ENCODE measurements around the gene TRAF1. TPM values are rescaled to one million over a fixed set of nuclear protein-coding genes. Genes with fewer than 3 reads are reported as not detected.

The TRAF1 gene
- total RNA-seq, 2 donors from 2014 or later = 2.0 to 3.0 TPM

DNA sequence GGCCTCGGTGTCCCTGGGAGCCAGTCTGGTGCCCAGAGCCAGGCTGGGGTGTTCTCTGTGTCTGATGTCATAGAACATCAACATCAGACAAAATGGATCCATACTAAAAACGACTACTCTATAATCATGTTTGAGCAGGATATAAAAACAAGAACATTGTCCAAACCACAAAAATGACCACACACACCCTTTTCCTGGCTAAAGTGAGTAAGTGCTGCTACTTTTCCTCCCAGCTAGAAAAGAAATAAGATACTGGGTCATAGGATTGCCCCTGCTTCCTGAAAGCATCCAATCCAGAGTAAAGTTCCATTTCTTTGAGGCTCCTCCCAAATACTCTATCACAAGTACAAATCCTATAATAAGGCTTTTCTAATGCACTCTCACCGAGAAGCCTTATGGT, 19.7 kb upstream of the TRAF1 start:
- Histone ChIP-seq H3K9me3 (no peaks in the 10 kb centered on the region), H3K36me3 (no peaks in the 10 kb centered on the region), H3K27me3 (no peaks in the 10 kb centered on the region), H3K4me3 (no peak overlapping the region), H3K4me1 (peaks cover 0 to 7% of the 10 kb centered on the region in 2 donors), H3K27ac (no peak overlapping the region)
- TF ChIP-seq, protein P1, sequence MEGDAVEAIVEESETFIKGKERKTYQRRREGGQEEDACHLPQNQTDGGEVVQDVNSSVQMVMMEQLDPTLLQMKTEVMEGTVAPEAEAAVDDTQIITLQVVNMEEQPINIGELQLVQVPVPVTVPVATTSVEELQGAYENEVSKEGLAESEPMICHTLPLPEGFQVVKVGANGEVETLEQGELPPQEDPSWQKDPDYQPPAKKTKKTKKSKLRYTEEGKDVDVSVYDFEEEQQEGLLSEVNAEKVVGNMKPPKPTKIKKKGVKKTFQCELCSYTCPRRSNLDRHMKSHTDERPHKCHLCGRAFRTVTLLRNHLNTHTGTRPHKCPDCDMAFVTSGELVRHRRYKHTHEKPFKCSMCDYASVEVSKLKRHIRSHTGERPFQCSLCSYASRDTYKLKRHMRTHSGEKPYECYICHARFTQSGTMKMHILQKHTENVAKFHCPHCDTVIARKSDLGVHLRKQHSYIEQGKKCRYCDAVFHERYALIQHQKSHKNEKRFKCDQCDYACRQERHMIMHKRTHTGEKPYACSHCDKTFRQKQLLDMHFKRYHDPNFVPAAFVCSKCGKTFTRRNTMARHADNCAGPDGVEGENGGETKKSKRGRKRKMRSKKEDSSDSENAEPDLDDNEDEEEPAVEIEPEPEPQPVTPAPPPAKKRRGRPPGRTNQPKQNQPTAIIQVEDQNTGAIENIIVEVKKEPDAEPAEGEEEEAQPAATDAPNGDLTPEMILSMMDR (IDR thresholded peaks at IDR 0.05) = no peak
- no peak for DNase-seq (ENCODE audit: low spot score)

DNA sequence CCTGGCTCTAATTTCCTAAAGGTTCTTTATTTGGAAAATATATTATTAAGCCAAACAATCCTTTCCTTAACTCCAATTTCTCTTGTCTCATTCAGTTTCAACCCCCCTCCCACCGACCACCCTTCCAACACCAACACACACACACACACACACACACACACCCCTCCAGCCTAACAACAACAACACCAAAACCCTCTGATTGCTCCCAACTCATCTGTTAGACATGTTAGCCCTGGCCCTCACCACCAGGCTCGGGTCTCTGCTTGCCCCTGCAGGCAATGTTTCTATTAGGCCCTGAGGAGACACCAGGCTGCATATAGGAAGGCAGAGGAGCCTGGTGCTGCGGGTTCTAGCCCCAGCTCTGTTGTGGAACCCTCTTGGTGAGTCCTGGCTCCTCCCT, 18.4 kb upstream of the TRAF1 start:
- Histone ChIP-seq H3K4me3 (no peak overlapping the region), H3K27ac (no peak overlapping the region), H3K36me3 (no peaks in the 10 kb centered on the region), H3K4me1 (peaks cover 0 to 7% of the 10 kb centered on the region in 2 donors), H3K27me3 (no peaks in the 10 kb centered on the region), H3K9me3 (no peaks in the 10 kb centered on the region)
- TF ChIP-seq, protein P1 (IDR thresholded peaks at IDR 0.05) = no peak
- DNase-seq (ENCODE audit: low spot score) = no peak

DNA sequence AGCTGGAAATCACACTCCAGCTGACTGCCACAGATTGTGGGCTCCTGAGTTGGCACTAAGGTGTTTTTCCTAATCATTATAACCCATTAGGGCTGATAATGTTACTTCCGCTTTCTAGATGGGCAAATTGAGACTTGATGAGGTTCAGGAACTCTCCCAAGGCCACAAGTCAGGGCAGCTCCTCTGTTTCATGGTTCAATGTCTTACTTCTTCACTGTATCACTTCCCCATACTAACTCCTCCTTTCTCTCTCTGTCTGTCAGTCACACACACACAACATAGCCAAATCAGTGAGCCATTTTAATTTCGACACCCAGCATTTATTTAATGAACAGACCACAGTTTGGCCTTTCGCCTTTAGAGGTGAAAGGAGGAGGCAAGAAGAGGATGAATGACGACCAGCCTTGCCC, 17.8 kb upstream of the TRAF1 start:
- Histone ChIP-seq H3K4me3 (no peak overlapping the region), H3K9me3 (no peaks in the 10 kb centered on the region), H3K27me3 (no peaks in the 10 kb centered on the region), H3K36me3 (no peaks in the 10 kb centered on the region), H3K4me1 (peaks cover 0 to 7% of the 10 kb centered on the region in 2 donors), H3K27ac (no peak overlapping the region)
- DNase-seq (ENCODE audit: low spot score) = no peak
- TF ChIP-seq, protein P1 (IDR thresholded peaks at IDR 0.05) = no peak

DNA sequence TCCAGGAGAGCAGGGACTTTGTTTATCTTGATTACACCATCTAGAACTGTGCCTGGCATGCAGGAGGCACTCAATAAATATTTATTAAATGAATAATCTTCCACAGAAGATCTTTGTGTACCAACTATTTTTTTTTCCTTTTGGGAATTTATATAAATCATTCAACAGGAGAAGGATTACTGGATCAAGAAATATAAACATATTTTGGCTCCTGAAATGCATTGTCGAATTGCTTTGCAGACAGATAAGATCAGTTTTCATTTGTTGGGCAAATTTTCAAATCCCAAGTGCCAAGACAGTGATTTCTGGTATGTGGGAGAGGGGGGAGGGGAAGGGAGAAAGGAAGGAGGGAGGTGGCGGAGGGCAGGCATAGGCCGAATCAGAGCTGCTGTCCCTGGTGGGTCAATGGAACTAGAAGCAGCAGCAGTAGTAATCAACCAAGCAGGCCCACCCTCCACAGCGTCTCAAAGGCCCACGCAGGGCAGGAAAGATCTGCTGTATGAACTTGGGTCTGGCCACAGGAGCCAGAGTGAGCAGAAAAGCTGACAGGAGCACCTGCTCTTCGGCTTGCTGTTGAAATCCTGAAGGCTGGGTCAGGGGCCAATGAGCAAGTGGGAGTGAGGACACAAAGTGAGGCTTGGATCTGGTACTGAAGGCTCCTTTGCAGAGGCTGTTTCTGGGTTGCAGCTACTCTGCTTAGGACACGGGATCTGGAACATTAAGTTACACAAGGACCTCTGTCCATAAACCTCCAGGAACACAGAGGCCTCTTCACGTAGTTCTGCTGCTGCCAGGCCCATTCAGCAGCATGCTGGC, 15.8 kb upstream of the TRAF1 start:
- no peaks in the 10 kb centered on the region for H3K9me3 ChIP-seq
- no peaks in the 10 kb centered on the region for H3K27me3 ChIP-seq
- no peaks in the 10 kb centered on the region for H3K36me3 ChIP-seq
- H3K27ac ChIP-seq = peak overlapping the region; percentile 41 to 46
- DNase-seq (ENCODE audit: low spot score) = no peak
- TF ChIP-seq, protein P1 (IDR thresholded peaks at IDR 0.05) = no peak
- H3K4me3 ChIP-seq = no peak overlapping the region
- peaks cover 0 to 12% of the 10 kb centered on the region in 2 donors for H3K4me1 ChIP-seq

DNA sequence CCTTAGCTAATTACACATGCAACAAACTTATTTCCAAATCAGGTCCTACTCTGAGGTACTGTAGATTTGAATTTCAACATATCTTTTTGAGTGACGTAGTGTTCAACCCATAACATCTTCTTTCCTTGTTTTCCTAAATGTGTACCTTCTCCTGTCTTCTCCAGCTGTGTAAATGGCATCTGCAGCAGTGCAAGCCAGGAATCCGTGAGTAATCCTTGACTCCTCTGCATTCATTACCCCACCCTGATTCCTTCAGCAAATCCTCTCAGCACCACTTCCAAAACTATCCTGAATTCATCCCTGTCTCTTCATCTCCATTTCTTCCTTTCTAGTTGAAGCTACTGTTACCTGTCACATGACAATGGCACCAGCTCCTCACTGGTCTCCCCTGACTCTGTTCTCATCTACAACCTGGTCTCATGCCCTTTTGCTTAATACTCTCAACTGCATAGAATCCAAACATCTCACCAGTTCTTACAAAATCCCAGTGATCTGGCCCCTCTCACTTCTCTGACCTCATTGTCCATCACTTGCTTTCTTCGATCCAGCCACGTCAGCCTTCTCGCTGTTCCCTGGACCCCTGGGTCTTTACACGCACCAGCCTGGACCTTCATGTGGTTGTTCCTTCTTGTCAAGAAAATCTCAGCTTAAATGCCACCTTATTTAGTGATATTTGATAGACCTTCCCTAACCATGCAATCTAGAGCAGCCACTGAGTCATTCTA, 14.6 kb upstream of the TRAF1 start:
- H3K9me3 ChIP-seq = no peaks in the 10 kb centered on the region
- TF ChIP-seq, protein P1 (IDR thresholded peaks at IDR 0.05) = no peak
- no peaks in the 10 kb centered on the region for H3K27me3 ChIP-seq
- H3K4me1 ChIP-seq = peaks cover 0 to 19% of the 10 kb centered on the region in 2 donors
- H3K4me3 ChIP-seq = no peak overlapping the region
- no peak for DNase-seq (ENCODE audit: low spot score)
- peak overlapping the region; percentile 18 to 62 for H3K27ac ChIP-seq
- H3K36me3 ChIP-seq = no peaks in the 10 kb centered on the region
